Ovary (tissue), 9 donors: ENCODE data around the gene TNFRSF25. TPM values are rescaled to one million over a fixed set of nuclear protein-coding genes. Genes with fewer than 3 reads are reported as not detected.

ENCODE experiments used
- DNase-seq, 5 donors: peaks; one replicate each; pipeline ENCODE4 v3.0.0-alpha.2; 2019 to 2020
- H3K27ac ChIP-seq, 2 donors: fragments of 200-600 bp; one replicate each; pipeline versions ENCODE4 v1.5.1 to v1.8.0; 2019 to 2022
- H3K27me3 ChIP-seq: fragments of 200-600 bp; one replicate; pipeline ENCODE4 v1.8.0; 2022
- H3K36me3 ChIP-seq: fragments of 200-600 bp; sonication (generic); one replicate; pipeline ENCODE4 v1.5.1; 2019
- H3K4me1 ChIP-seq: one replicate; pipeline ENCODE4 v1.8.1; 2013; ENCODE audit warnings: mild to moderate bottlenecking, moderate library complexity; ENCODE audit not compliant: insufficient read depth
- H3K4me3 ChIP-seq: fragments of 200-600 bp; sonication (generic); one replicate; pipeline ENCODE4 v1.5.1; 2017
- H3K9me3 ChIP-seq, 2 donors: fragments of 200-600 bp in 1 of 2; sonication (generic) in 1 of 2; one replicate each; pipeline versions ENCODE4 v1.5.1 to v1.8.1; 2013 to 2019; ENCODE audit warnings: mild to moderate bottlenecking in 1 of 2, moderate library complexity in 1 of 2
- CTCF ChIP-seq, 3 donors: fragments of 450-650 bp in 2 of 3; fragments of 200-600 bp in 1 of 3; IDR thresholded peaks; one replicate each; pipeline versions ENCODE4 v1.5.1 to v1.8.0; 2016 to 2022; ENCODE audit warnings: antibody characterized with exemption in 3 of 3, mild to moderate bottlenecking in 1 of 3
- EP300 ChIP-seq: sonication (generic); formaldehyde crosslinking; IDR thresholded peaks from one replicate; pipeline ENCODE4 v1.6.1; 2017; ENCODE audit warnings: antibody characterized with exemption
- POLR2A ChIP-seq: fragments of 450-650 bp; IDR thresholded peaks from one replicate; pipeline ENCODE4 v1.6.1; 2017; ENCODE audit warnings: antibody characterized with exemption, mild to moderate bottlenecking, moderate library complexity
- WGBS, 3 donors: extraction: QIAGEN DNeasy Blood & Tissue Kit in 1 of 3; methylation state at CpG; one replicate each; pipeline versions ENCODE4 v1.1.5 to v1.1.7; 2013 to 2017; 5-methylcytosine and 5-hydroxymethylcytosine counted together
- intact Hi-C, 4 donors: fragments of 100-400 bp; cut with DNase I; formaldehyde crosslinking; loops; one replicate each; pipeline versions ENCODE4 v1.11.0 to v1.15.1; 2022 to 2023
- polyA plus RNA-seq, 2 donors: library from polyadenylated mRNA; stranded (reverse); fragments of 200-250 nt in 1 of 2; fragments of 350-450 nt in 1 of 2; fragmentation: Illumina TruSeq in 1 of 2; extraction: RNeasy Lipid Tissue Mini Kit (QIAGEN cat#74804) in 1 of 2; gene quantifications; one replicate each; pipeline ENCODE4 v1.2.3, GENCODE V29; 2013 to 2014
- total RNA-seq, 7 donors: library from RNA; depleted of rRNA in 2 of 7; stranded (reverse); fragments of >200 nt in 2 of 7; fragmentation: NEBNext Ultra II Directional in 3 of 7; extraction: Animal tissue kit (Norgen Biotek cat#: 25700) in 3 of 7; gene quantifications; one replicate each; pipeline versions ENCODE4 v1.1.0 to v1.2.4, GENCODE V29; 2016 to 2023
- donor health status: DM: no; HTN: no; CAD: no; lungs with moderate emphysema.
- donor health status: DM: no; HTN: no; CAD: no.
- donor health status: Bipolar disorder and iron deficiency.
- donor health status: DM: yes; HTN: yes; CAD: no.
- donor health status: DM: no; HTN: no; CAD: no.
- donor health status: DM: yes; HTN: yes; CAD: no.

The TNFRSF25 gene
- total and polyA plus RNA-seq, 9 donors = 1.7 to 13.1 (median 7.7) TPM

- Histone ChIP-seq H3K4me1 (peaks cover 17% of the 10 kb centered on the region), H3K27ac (no peak overlapping the region), H3K27me3 (no peaks in the 10 kb centered on the region), H3K4me3 (no peak overlapping the region), H3K9me3 (no peaks in the 10 kb centered on the region), H3K36me3 (no peaks in the 10 kb centered on the region)
- intact Hi-C loops = no loop called here
- no peak for TF ChIP-seq CTCF (IDR thresholded peaks at IDR 0.05)
- peak in 4 of 5 donors; percentile 34 to 59 (median 44) for DNase-seq
- WGBS, 3 donors = 27 to 41% (median 29%) methylated on average over 27 of the region's 27 CpGs
Observed at GRCh38 chr1:6500544-6501278, 34.7 kb upstream of the TNFRSF25 start.

DNA sequence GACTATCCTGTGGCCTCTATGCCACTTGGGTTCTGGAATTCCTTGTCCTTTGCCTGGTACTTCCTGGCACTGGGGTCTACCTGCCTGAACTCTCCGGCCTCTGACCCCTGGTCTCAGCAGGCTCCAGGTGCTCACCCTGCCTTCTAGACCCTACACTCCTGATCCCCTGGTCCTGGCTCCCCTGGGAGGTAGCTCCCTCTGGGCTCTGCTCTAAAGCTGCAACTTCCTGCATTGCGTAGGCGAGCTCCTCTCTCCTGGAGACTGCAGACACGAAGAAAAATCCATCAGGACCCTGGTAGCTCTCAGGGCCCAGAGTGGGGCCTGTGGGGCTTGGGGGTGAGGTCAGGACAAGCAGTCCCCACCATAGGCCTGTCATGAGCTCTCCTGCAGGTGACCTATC is 33.3 kb upstream of the TNFRSF25 start:
- Histone ChIP-seq H3K27me3 (no peaks in the 10 kb centered on the region), H3K4me1 (peaks cover 17% of the 10 kb centered on the region), H3K36me3 (no peaks in the 10 kb centered on the region), H3K4me3 (no peak overlapping the region), H3K27ac (no peak overlapping the region), H3K9me3 (no peaks in the 10 kb centered on the region)
- DNase-seq = peak in 1 of 5 donors; percentile 22
- WGBS, 3 donors = 90 to 97% (median 94%) methylated on average over 4 of the region's 4 CpGs
- intact Hi-C loops = loop anchor here in 1 of 4 donors (10.0 kb wide), 1 partner anchor 56 kb away; the partner anchor contains the start of genes NOL9 and TAS1R1
- no peak for TF ChIP-seq EP300
- TF ChIP-seq POLR2A = no peak
- TF ChIP-seq CTCF (IDR thresholded peaks at IDR 0.05) = no peak

DNA sequence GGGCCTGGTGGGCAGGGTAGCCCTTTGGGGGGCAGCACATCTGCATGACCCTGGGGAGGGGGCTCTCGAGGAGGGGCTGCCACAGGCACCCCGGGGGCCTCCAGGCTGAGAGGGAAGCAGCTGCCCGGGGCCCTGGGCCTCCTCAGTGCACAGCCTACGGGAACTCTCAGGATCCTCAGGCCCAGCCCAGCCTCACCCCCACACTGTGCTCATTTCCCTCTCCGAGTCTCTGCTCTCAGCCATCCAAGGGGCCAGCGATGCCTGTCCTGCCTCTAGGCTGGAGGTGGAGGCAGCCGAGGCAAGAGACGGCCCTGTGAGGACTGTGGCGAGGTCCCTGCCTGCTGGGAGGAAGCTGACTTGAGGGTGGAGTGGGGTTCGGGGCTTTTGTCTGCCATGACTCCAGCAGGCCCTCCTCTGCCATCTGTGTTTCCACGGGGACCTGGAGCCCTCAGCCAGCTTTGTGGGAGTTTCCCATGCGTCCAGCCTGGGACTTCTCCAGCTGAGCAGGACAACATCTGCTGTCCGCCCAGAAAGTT is 32.7 kb upstream of the TNFRSF25 start:
- peaks cover 17% of the 10 kb centered on the region for H3K4me1 ChIP-seq
- no peak for TF ChIP-seq POLR2A
- no peak for TF ChIP-seq EP300
- no peak for TF ChIP-seq CTCF (IDR thresholded peaks at IDR 0.05)
- H3K9me3 ChIP-seq = no peaks in the 10 kb centered on the region
- 64 to 69% (median 68%) methylated on average over 12 to 13 of the region's 13 CpGs for WGBS, 3 donors
- peak in 1 of 5 donors; percentile 23 for DNase-seq
- intact Hi-C loops = loop anchor here in 1 of 4 donors (10.0 kb wide), 1 partner anchor 56 kb away; the partner anchor contains the start of genes NOL9 and TAS1R1
- no peak overlapping the region for H3K4me3 ChIP-seq
- H3K36me3 ChIP-seq = no peaks in the 10 kb centered on the region
- H3K27ac ChIP-seq = no peak overlapping the region
- H3K27me3 ChIP-seq = no peaks in the 10 kb centered on the region

GRCh38 chr1:6497867-6498575 is 32.0 kb upstream of the TNFRSF25 start:
- intact Hi-C loops = loop anchor here in 1 of 4 donors (10.0 kb wide), 1 partner anchor 57 kb away; the partner anchor contains the start of genes NOL9 and TAS1R1
- TF ChIP-seq EP300 (no peak), CTCF (IDR thresholded peaks at IDR 0.05) (no peak), POLR2A (no peak)
- Histone ChIP-seq H3K36me3 (no peaks in the 10 kb centered on the region), H3K9me3 (no peaks in the 10 kb centered on the region), H3K4me3 (peak overlapping the region; percentile 53), H3K4me1 (peaks cover 17% of the 10 kb centered on the region), H3K27me3 (no peaks in the 10 kb centered on the region), H3K27ac (no peak overlapping the region)
- peak in 1 of 5 donors; percentile 22 for DNase-seq
- 39 to 54% (median 41%) methylated on average over 19 to 20 of the region's 20 CpGs for WGBS, 3 donors
